HG03442 (cell line): ENCODE measurements around the gene SIGLECL1.
"Not testable (repeated sequence)": the region's sequence is repeated elsewhere in the genome, so short reads cannot be mapped to it uniquely, and the experiment has no call there.

Experiments
- ATAC-seq: cut with Tn5 transposase; IDR thresholded peaks from one replicate; pipeline ENCODE4 v1.9.1; 2021; ENCODE audit warnings: mild to moderate bottlenecking, moderate library complexity; ENCODE audit not compliant: unreplicated experiment

The SIGLECL1 gene

GRCh38 chr19:51250786-51251467, at the start of gene SIGLECL1:
TSS of gene SIGLECL1 (plus strand) at chr19:51251080. CDS start at chr19:51264073, 12,993 bp downstream.
- no peak for ATAC-seq

DNA sequence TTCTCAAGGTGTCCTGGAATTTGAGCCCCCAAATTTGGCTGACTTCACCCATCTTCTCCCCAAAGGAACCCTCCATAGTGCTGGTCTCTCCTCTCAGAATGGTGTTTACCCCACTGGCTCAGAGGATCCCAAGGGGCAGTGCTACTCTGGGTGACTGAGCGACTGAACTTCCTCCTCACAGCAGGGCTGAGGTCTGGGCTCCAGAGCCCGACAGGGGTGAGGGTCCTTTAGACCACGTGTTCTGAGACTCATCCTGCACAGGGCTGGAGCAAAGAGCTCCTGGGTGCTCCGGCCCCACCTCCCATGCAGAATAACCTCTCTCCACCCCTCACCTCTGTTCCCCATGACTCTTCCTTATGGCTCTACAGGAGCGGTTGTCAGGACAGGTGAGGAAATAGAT, 49.2 kb upstream of the SIGLECL1 start:
- ATAC-seq = no peak

- no peak for ATAC-seq
Measured at GRCh38 chr19:51203916-51204315, 47.0 kb upstream of the SIGLECL1 start.

GRCh38 chr19:51204321-51204720, 46.6 kb upstream of the SIGLECL1 start:
- ATAC-seq = no peak

DNA sequence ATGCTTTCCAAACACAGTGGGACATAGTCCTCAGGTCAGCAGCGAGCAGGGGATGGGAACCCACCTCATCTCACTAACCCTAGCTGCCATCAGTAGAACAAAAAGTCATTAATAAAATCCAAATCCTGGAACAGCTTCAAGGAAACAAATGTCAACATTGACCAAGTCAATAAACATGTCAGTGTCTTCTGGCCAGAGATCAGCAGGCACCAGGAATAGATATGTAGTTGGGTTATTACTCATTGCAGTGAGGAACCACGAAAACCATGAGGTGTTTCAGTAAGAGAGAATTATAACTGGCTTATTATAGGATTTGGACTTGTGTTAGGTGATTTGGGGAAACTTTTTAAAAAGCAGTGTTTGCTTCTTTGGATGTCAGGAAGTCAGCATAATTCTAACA, 43.1 kb upstream of the SIGLECL1 start:
- no peak for ATAC-seq

GRCh38 chr19:51210191-51210784, 40.6 kb upstream of the SIGLECL1 start:
- no peak for ATAC-seq

GRCh38 chr19:51210874-51211361, 40.0 kb upstream of the SIGLECL1 start:
- ATAC-seq = not testable (repeated sequence)

DNA sequence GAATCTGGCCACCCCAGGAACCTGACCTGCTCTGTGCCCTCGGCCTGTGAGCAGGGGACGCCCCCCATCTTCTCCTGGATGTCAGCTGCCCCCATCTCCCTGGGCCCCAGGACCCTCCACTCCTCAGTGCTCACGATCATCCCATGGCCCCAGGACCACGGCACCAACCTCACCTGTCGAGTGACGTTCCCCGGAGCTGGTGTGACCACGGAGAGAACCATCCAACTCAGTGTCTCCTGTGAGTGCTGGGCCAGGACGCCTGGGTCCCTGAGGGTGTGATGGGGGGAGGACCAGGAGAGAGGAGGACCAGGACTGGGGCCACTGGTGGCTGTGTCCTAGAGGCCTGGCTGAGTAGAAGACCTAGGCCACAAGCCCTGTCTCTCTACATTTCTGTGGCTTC, 39.0 kb upstream of the SIGLECL1 start:
- no peak for ATAC-seq

DNA sequence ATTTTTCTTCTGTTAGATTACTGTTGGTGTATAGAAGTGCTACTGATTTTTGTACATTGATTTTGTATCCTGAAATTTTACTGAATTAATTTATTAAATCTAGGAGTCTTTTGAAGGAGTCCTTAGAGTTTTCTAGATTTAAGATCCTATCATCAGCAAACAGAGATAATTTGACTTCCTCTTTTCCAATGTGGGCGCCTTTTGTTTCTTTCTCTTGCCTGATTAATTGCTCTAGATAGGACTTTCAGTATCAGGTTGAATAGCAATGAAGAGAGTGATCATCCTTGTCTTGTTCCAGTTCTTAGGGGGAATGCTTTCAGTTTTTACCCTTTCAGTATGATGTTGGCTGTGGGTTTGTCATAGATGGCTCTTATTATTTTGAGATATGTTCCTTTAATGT, 31.6 kb upstream of the SIGLECL1 start:
- ATAC-seq = no peak

GRCh38 chr19:51219971-51220370, 30.9 kb upstream of the SIGLECL1 start:
- no peak for ATAC-seq

GRCh38 chr19:51220996-51221395, 29.9 kb upstream of the SIGLECL1 start:
- no peak for ATAC-seq

GRCh38 chr19:51224163-51224641, 26.7 kb upstream of the SIGLECL1 start:
- no peak for ATAC-seq

DNA sequence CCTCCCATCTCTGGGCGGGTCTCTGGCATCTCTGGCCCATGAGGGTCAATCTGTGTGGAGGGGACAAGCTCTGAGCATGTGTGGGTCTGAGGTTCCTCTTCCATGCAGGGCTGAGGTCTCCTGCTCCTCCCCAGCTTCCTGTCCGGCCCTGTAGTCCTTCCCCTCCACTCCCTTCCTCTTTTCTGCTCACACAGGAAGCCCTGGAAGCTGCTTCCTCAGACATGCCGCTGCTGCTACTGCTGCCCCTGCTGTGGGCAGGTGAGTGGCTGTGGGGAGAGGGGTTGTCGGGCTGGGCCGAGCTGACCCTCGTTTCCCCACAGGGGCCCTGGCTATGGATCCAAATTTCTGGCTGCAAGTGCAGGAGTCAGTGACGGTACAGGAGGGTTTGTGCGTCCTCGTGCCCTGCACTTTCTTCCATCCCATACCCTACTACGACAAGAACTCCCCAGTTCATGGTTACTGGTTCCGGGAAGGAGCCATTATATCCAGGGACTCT, 25.9 kb upstream of the SIGLECL1 start, which contains the start of gene CD33:
CD33 (plus strand) TSS at position 183 of the 496 bp plus-strand sequence; CDS start at position 222, 39 bp downstream.
- ATAC-seq = not testable (repeated sequence)

- ATAC-seq = no peak
Measured at GRCh38 chr19:51226067-51226466, 24.8 kb upstream of the SIGLECL1 start.

DNA sequence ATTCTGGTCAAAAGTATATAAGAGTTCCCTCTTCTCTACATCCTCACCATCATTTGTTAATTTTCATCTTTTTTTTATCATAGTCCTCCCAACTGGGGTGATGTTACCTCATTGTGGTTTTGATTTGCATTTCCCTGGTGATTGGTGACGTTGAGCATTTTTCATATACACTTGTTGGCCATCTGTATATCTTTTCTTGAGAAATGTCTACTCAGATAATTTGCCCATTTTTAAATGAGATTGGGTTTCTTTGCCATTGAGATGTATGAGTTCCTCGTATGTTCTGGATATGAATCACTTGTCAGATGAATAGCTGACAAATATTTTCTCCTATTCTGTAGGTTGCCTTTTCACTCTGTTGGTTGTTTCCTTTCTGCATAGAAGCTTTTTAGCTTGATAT, 23.6 kb upstream of the SIGLECL1 start:
- ATAC-seq = no peak

DNA sequence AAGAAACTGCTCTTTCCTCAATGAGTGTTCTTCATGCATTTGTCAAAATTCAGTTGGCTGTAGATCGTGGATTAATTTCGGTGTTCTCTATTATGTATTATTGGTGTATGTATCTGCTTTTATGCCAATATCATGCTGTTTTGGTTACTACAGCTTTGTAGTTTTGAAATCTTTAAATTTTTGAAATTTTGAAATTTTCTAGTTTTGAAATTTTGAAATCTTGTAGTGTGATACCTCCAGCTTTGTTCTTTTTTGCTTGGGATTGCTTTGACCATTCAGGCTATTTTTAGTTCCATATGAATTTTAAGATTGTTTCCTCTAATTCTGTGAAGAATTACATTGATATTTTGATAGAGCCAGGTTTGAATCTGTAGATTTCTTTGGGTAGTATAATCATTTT, 22.9 kb upstream of the SIGLECL1 start:
- ATAC-seq = no peak

- no peak for ATAC-seq
Measured at GRCh38 chr19:51240866-51241265, 10.0 kb upstream of the SIGLECL1 start.

GRCh38 chr19:51242881-51243630, 7.8 kb upstream of the SIGLECL1 start:
- ATAC-seq = no peak

GRCh38 chr19:51246164-51246552, 4.7 kb upstream of the SIGLECL1 start:
- no peak for ATAC-seq

GRCh38 chr19:51247972-51248590, 2.8 kb upstream of the SIGLECL1 start:
- no peak for ATAC-seq

GRCh38 chr19:51251468-51251820, 564 bp downstream of the SIGLECL1 start:
- no peak for ATAC-seq
